ENCODE measurements around the gene PARVG.

- TF ChIP-seq CTCF (IDR thresholded peaks at IDR 0.05; ENCODE audit: insufficient read depth, low read depth, low read length) (no peak), EZH2 (IDR thresholded peaks at IDR 0.05; ENCODE audit: insufficient read depth, low read length) (no peak)
These were observed 43.3 kb upstream of the PARVG start for GRCh38 chr22:44137415-44137814.
